Mesendoderm (in vitro differentiated cells): ENCODE measurements around the gene OR8B12.

Experiments used
- DNase-seq: peaks from one replicate; pipeline ENCODE4 v3.0.0; 2013
- H2AK5ac ChIP-seq: 2 replicates; pipeline ENCODE4 v1.6.1; 2013; ENCODE audit warnings: low read length, inconsistent platforms
- H2BK120ac ChIP-seq: 2 replicates; pipeline ENCODE4 v1.6.1; 2013; ENCODE audit warnings: low read depth, mild to moderate bottlenecking, low read length, moderate library complexity, mixed read lengths
- H2BK15ac ChIP-seq: replicated peaks from 2 replicates; pipeline ENCODE4 v1.6.1; 2013; ENCODE audit warnings: low read depth, mild to moderate bottlenecking, moderate library complexity
- H2BK5ac ChIP-seq: 2 replicates; pipeline ENCODE4 v1.6.1; 2013; ENCODE audit warnings: low read length, inconsistent platforms
- H3K18ac ChIP-seq: 2 replicates; pipeline ENCODE4 v1.6.1; 2013; ENCODE audit warnings: mild to moderate bottlenecking, low read length, mixed read lengths
- H3K23ac ChIP-seq: one replicate; pipeline ENCODE4 v1.6.1; 2013; ENCODE audit warnings: low read length
- H3K27ac ChIP-seq: 2 replicates; pipeline ENCODE4 v1.5.1; 2013; ENCODE audit warnings: low read depth, mild to moderate bottlenecking, inconsistent platforms, low read length, moderate library complexity
- H3K27me3 ChIP-seq: 2 replicates; pipeline ENCODE4 v1.6.1; 2013; ENCODE audit warnings: low read length, control low read depth, mild to moderate bottlenecking, inconsistent platforms; ENCODE audit not compliant: insufficient read depth, poor library complexity
- H3K36me3 ChIP-seq: 2 replicates; pipeline ENCODE4 v1.6.1; 2013; ENCODE audit warnings: low read length, inconsistent platforms; ENCODE audit not compliant: control insufficient read depth, insufficient read depth
- H3K4ac ChIP-seq: one replicate; pipeline ENCODE4 v1.6.1; 2013; ENCODE audit warnings: low read depth, mild to moderate bottlenecking, low read length, moderate library complexity
- H3K4me1 ChIP-seq: 2 replicates; pipeline ENCODE4 v1.6.1; 2013; ENCODE audit warnings: low read depth, low read length, inconsistent platforms; ENCODE audit not compliant: control insufficient read depth
- H3K4me2 ChIP-seq: 2 replicates; pipeline ENCODE4 v1.6.1; 2013; ENCODE audit warnings: low read length
- H3K4me3 ChIP-seq: 2 replicates; pipeline ENCODE4 v1.5.1; 2013; ENCODE audit warnings: mild to moderate bottlenecking, low read length
- H3K56ac ChIP-seq: one replicate; pipeline ENCODE4 v1.6.1; 2013; ENCODE audit warnings: low read length
- H3K79me1 ChIP-seq: 2 replicates; pipeline ENCODE4 v1.6.1; 2013; ENCODE audit warnings: low read length, inconsistent platforms
- H3K79me2 ChIP-seq: 2 replicates; pipeline ENCODE4 v1.6.1; 2013; ENCODE audit warnings: mild to moderate bottlenecking, low read length; ENCODE audit not compliant: control insufficient read depth, insufficient read depth
- H3K9ac ChIP-seq: 2 replicates; pipeline ENCODE4 v1.6.1; 2013; ENCODE audit warnings: low read length, inconsistent platforms
- H4K5ac ChIP-seq: one replicate; pipeline ENCODE4 v1.6.1; 2013; ENCODE audit warnings: low read length
- H4K8ac ChIP-seq: one replicate; pipeline ENCODE4 v1.6.1; 2013; ENCODE audit warnings: low read depth, mild to moderate bottlenecking, control low read depth, low read length, moderate library complexity
- WGBS: extraction: QIAGEN DNeasy Blood & Tissue Kit; methylation state at CpG from one replicate; pipeline ENCODE4 v1.1.7; 2013; ENCODE audit warnings: low lambda C conversion rate, missing lambda C conversion rate; ENCODE audit not compliant: insufficient coverage; ENCODE audit errors: extremely low coverage; 5-methylcytosine and 5-hydroxymethylcytosine counted together

The OR8B12 gene

DNA sequence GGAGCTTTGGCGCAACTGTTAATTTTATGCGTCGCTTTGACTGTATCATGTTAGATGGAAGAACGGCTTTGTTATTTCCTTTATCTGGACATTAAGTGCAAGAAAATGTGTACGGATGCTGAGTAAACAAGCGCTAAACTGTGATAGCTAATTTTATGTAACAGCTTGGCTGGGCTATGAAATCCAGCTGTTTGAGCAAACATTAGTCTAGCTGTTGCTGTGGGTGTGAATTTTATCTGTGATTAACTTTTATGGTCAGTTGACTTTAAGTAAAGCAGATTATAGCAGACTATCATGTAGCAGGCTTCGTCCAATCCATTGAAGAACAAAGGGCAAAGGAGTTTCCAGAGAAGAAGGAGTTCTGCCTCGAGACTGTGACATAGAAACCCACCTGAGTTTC, 40.3 kb upstream of the OR8B12 start:
- H2BK120ac ChIP-seq, result no peak overlapping the region

GRCh38 chr11:124582565-124582964, 39.1 kb upstream of the OR8B12 start:
- Histone ChIP-seq H3K4me1 (no peaks in the 10 kb centered on the region), H2AK5ac (no peak overlapping the region), H3K23ac (no peak overlapping the region), H2BK15ac (no peak overlapping the region), H3K18ac (no peak overlapping the region), H3K4me3 (no peak overlapping the region), H3K27me3 (no peaks in the 10 kb centered on the region), H2BK120ac (no peak overlapping the region), H3K27ac (no peak overlapping the region), H3K9ac (no peak overlapping the region), H2BK5ac (no peak overlapping the region), H3K79me2 (no peaks in the 10 kb centered on the region), H4K8ac (no peak overlapping the region), H3K79me1 (no peaks in the 10 kb centered on the region), H4K5ac (no peak overlapping the region), H3K36me3 (no peaks in the 10 kb centered on the region), H3K4me2 (no peak overlapping the region), H3K4ac (no peak overlapping the region), H3K56ac (no peak overlapping the region)
- no CpG with 5 or more reads among the region's 2 CpGs for WGBS
- DNase-seq, result no peak

More for the DNA sequence above, 40.3 kb upstream of the OR8B12 start:
- H3K4me3 ChIP-seq, result no peak overlapping the region
- no peak overlapping the region for H3K4ac ChIP-seq
- no peaks in the 10 kb centered on the region for H3K79me2 ChIP-seq
- H3K36me3 ChIP-seq, result no peaks in the 10 kb centered on the region
- no peak overlapping the region for H3K23ac ChIP-seq
- no peaks in the 10 kb centered on the region for H3K79me1 ChIP-seq
- DNase-seq, result no peak
- H2AK5ac ChIP-seq, result no peak overlapping the region
- H3K56ac ChIP-seq, result no peak overlapping the region
- H3K18ac ChIP-seq, result no peak overlapping the region
- no peak overlapping the region for H3K27ac ChIP-seq
- no peak overlapping the region for H3K4me2 ChIP-seq
- H3K4me1 ChIP-seq, result no peaks in the 10 kb centered on the region
- no peaks in the 10 kb centered on the region for H3K27me3 ChIP-seq
- WGBS, result no CpG with 5 or more reads among the region's 8 CpGs
- no peak overlapping the region for H3K9ac ChIP-seq
- no peak overlapping the region for H2BK5ac ChIP-seq
- no peak overlapping the region for H4K5ac ChIP-seq
- H2BK15ac ChIP-seq, result no peak overlapping the region
- H4K8ac ChIP-seq, result no peak overlapping the region

DNA sequence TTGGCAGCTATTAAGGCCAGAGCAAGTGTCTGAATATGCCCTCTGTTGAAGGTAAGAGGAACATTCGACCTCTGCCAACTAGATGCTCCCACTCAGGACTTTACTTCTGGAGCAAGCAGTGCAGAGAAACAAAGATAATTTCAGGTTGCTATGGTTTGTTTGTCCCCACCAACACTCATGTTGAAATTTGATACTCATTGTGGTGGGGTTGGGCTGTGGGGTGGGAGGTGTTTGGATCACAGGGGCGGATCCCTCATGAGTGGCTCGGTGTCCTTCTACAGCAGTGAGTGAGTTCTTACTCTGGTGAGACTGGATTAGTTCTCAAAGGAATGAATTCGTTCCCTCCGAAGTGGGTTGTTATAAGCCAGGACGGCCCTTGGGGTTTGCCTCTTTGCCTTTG, 38.4 kb upstream of the OR8B12 start:
- no peak for DNase-seq
- Histone ChIP-seq H3K9ac (no peak overlapping the region), H3K18ac (no peak overlapping the region), H3K36me3 (no peaks in the 10 kb centered on the region), H3K4me1 (no peaks in the 10 kb centered on the region), H3K79me1 (no peaks in the 10 kb centered on the region), H3K56ac (no peak overlapping the region), H3K23ac (no peak overlapping the region), H2AK5ac (no peak overlapping the region), H3K27me3 (no peaks in the 10 kb centered on the region), H3K4ac (no peak overlapping the region), H3K27ac (no peak overlapping the region), H2BK5ac (no peak overlapping the region), H4K8ac (no peak overlapping the region), H3K79me2 (no peaks in the 10 kb centered on the region), H2BK120ac (no peak overlapping the region), H2BK15ac (no peak overlapping the region), H3K4me3 (no peak overlapping the region), H3K4me2 (no peak overlapping the region), H4K5ac (no peak overlapping the region)
- no CpG with 5 or more reads among the region's 6 CpGs for WGBS

GRCh38 chr11:124578761-124579160, 35.3 kb upstream of the OR8B12 start:
- no peak overlapping the region for H2BK15ac ChIP-seq
- no peak overlapping the region for H3K56ac ChIP-seq
- no CpG with 5 or more reads among the region's 4 CpGs for WGBS
- H3K27me3 ChIP-seq, result no peaks in the 10 kb centered on the region
- H3K4me3 ChIP-seq, result no peak overlapping the region
- no peaks in the 10 kb centered on the region for H3K79me2 ChIP-seq
- H2BK120ac ChIP-seq, result no peak overlapping the region
- H3K9ac ChIP-seq, result no peak overlapping the region
- no peaks in the 10 kb centered on the region for H3K79me1 ChIP-seq
- DNase-seq, result no peak
- no peak overlapping the region for H2AK5ac ChIP-seq
- no peak overlapping the region for H4K5ac ChIP-seq
- no peaks in the 10 kb centered on the region for H3K36me3 ChIP-seq
- H3K18ac ChIP-seq, result no peak overlapping the region
- H3K23ac ChIP-seq, result no peak overlapping the region
- H2BK5ac ChIP-seq, result no peak overlapping the region
- H3K4me2 ChIP-seq, result no peak overlapping the region
- no peak overlapping the region for H3K4ac ChIP-seq
- H3K27ac ChIP-seq, result no peak overlapping the region
- H4K8ac ChIP-seq, result no peak overlapping the region
- H3K4me1 ChIP-seq, result no peaks in the 10 kb centered on the region

- Histone ChIP-seq H3K79me2 (no peaks in the 10 kb centered on the region), H2AK5ac (no peak overlapping the region), H2BK15ac (no peak overlapping the region), H2BK120ac (no peak overlapping the region), H3K79me1 (no peaks in the 10 kb centered on the region), H3K9ac (no peak overlapping the region), H3K18ac (no peak overlapping the region), H3K27me3 (no peaks in the 10 kb centered on the region), H3K23ac (no peak overlapping the region), H3K4ac (no peak overlapping the region), H3K4me2 (no peak overlapping the region), H2BK5ac (no peak overlapping the region), H3K36me3 (no peaks in the 10 kb centered on the region), H4K8ac (no peak overlapping the region), H3K56ac (no peak overlapping the region), H3K27ac (no peak overlapping the region), H4K5ac (no peak overlapping the region), H3K4me1 (no peaks in the 10 kb centered on the region), H3K4me3 (no peak overlapping the region)
- no peak for DNase-seq
- WGBS, result no CpG with 5 or more reads among the region's 6 CpGs
Observed at GRCh38 chr11:124577716-124578427, 34.4 kb upstream of the OR8B12 start.

- WGBS, result no CpG with 5 or more reads among the region's 7 CpGs
- no peak overlapping the region for H4K8ac ChIP-seq
- no peak overlapping the region for H2BK5ac ChIP-seq
- no peak overlapping the region for H3K9ac ChIP-seq
- no peaks in the 10 kb centered on the region for H3K79me1 ChIP-seq
- H3K23ac ChIP-seq, result no peak overlapping the region
- H3K56ac ChIP-seq, result no peak overlapping the region
- no peak overlapping the region for H3K4me2 ChIP-seq
- no peak overlapping the region for H3K18ac ChIP-seq
- no peak for DNase-seq
- H3K27ac ChIP-seq, result no peak overlapping the region
- no peak overlapping the region for H3K4ac ChIP-seq
- no peaks in the 10 kb centered on the region for H3K36me3 ChIP-seq
- no peak overlapping the region for H4K5ac ChIP-seq
- H2BK15ac ChIP-seq, result no peak overlapping the region
- no peak overlapping the region for H2AK5ac ChIP-seq
- H3K4me3 ChIP-seq, result no peak overlapping the region
- no peaks in the 10 kb centered on the region for H3K4me1 ChIP-seq
- H2BK120ac ChIP-seq, result no peak overlapping the region
- no peaks in the 10 kb centered on the region for H3K79me2 ChIP-seq
- H3K27me3 ChIP-seq, result no peaks in the 10 kb centered on the region
Observed at GRCh38 chr11:124570160-124570559, 26.7 kb upstream of the OR8B12 start.
